Activated B cell treated with CpG ODN at 0.5 μM for 24 hours (primary cell): ENCODE results near the gene NOX5. TPM values are rescaled to one million over a fixed set of nuclear protein-coding genes. Genes with fewer than 3 reads are reported as not detected.

Experiments
- ATAC-seq: fragments of 200-7000 bp; cut with Tn5 transposase; one replicate; pipeline ENCODE4 v1.10.0; 2021; ENCODE audit warnings: low read depth, mild to moderate bottlenecking, moderate library complexity
- CTCF ChIA-PET: fragments of 350-600 bp; sonication (Branson Sonifier 250); formaldehyde crosslinking; loops from one replicate; lab custom pipeline; 2021; ENCODE audit warnings: antibody characterized with exemption; lab: Charles Lee
- POLR2A ChIA-PET: fragments of 350-600 bp; sonication (Branson Sonifier 250); formaldehyde crosslinking; loops from one replicate; lab custom pipeline; 2021; ENCODE audit warnings: antibody characterized with exemption; lab: Charles Lee
- DNase-seq: peaks from one replicate; pipeline ENCODE4 v3.0.0; 2022
- H3K27ac Mint-ChIP-seq: one replicate; pipeline ENCODE4 v1.8.0; 2020; ENCODE audit warnings: mixed read lengths
- H3K27me3 Mint-ChIP-seq: one replicate; pipeline ENCODE4 v1.8.0; 2021; ENCODE audit warnings: mixed read lengths
- H3K36me3 Mint-ChIP-seq: one replicate; pipeline ENCODE4 v1.8.0; 2021; ENCODE audit warnings: low read depth, mixed read lengths
- H3K4me1 Mint-ChIP-seq: one replicate; pipeline ENCODE4 v1.8.0; 2021; ENCODE audit warnings: mixed read lengths
- H3K4me3 Mint-ChIP-seq: one replicate; pipeline ENCODE4 v1.8.0; 2020; ENCODE audit warnings: mild to moderate bottlenecking, mixed read lengths
- H3K9me3 Mint-ChIP-seq: one replicate; pipeline ENCODE4 v1.8.0; 2020; ENCODE audit warnings: mixed read lengths
- CTCF ChIP-seq: fragments of 200-600 bp; IDR thresholded peaks from one replicate; pipeline ENCODE4 v1.8.0; 2022; ENCODE audit warnings: antibody characterized with exemption, mild to moderate bottlenecking
- intact Hi-C: fragments of 100-400 bp; cut with micrococcal nuclease; formaldehyde crosslinking; loops from one replicate; pipeline ENCODE4 v1.15.1; 2024
- total RNA-seq: library from RNA; stranded (reverse); gene quantifications from 2 replicates; pipeline ENCODE4 v1.2.3, GENCODE V29; 2022

Gene NOX5
- total RNA-seq, 1 donor from 2014 or later, result 0.09 TPM

DNA sequence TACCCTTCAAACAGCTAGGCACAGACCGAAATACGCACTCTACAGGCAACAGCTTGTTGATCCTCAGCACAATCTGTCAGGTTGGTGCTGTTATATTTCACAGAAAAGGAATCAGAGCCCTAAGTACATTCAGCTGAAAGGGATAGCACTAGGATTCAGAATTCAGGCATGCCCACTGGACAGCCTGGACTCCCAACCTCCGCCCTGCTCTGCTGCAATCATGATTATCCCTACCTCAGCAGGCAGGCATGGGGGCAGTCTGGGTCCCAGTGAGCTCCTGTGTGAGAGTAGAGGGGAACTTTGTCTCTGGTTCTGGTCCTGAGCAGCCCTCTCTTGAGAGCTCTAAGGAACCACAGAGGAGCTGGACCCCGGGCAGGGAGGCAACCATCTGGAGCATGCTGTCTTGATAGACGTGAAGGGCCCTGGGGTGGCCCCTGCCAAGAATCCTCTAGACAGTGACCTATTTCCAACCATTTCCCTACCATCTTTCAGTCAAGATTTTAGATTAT lies 23.4 kb upstream of the NOX5 start:
- no peak for TF ChIP-seq CTCF
- no peak for ATAC-seq
- peaks cover 13% of the 10 kb centered on the region for H3K27me3 Mint-ChIP-seq
- no peaks in the 10 kb centered on the region for H3K9me3 Mint-ChIP-seq
- no peak overlapping the region for H3K4me3 Mint-ChIP-seq
- ChIA-PET CTCF (no interaction called here), POLR2A (no interaction called here)
- H3K4me1 Mint-ChIP-seq, result no peaks in the 10 kb centered on the region
- DNase-seq, result no peak
- intact Hi-C loops, result no loop called here
- no peak overlapping the region for H3K27ac Mint-ChIP-seq
- H3K36me3 Mint-ChIP-seq, result no peaks in the 10 kb centered on the region

DNA sequence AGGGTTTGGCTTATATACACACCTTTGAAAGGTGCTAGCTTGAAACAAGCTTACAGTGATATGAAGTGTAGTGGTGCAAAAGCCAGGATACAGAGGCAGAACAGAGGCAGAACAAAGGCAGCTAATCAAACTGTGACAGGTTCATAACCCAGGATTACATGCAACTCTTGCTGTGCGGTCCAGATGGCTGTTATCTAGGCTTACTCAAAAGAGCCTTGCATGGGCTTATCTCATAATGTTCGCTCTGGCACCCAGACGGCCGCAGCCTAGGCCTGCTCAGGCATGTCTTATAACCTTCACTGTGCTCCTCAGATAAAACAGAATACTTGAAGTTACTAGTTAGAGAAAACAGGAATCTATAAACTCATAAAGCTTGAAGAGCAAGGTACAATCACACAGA lies 22.8 kb upstream of the NOX5 start:
- ChIA-PET POLR2A (no interaction called here), CTCF (no interaction called here)
- Mint-ChIP-seq H3K4me1 (no peaks in the 10 kb centered on the region), H3K27me3 (peaks cover 13% of the 10 kb centered on the region), H3K9me3 (no peaks in the 10 kb centered on the region), H3K36me3 (no peaks in the 10 kb centered on the region), H3K27ac (no peak overlapping the region), H3K4me3 (no peak overlapping the region)
- no peak for DNase-seq
- no peak for TF ChIP-seq CTCF
- intact Hi-C loops, result no loop called here
- ATAC-seq, result no peak

DNA sequence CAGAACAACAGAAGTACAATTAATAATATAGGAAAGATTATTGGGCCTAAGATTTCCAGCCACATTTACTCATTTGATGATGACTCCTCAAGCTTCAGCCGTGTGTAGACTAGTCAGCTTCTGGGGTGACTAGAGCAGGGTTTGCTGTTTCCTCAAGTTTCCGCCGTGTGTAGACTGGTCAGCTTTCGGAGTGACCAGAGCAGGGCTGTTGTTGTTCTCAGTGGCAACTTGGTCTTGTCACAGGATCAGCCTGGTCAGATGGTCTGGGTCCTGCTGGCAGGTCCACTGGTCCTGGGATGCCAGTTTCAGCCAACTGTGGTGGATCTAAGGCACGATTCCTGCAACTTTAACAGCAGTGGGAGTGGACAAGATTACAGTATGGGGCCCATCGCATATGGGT lies 21.8 kb upstream of the NOX5 start:
- intact Hi-C loops, result no loop called here
- H3K4me3 Mint-ChIP-seq, result no peak overlapping the region
- DNase-seq (no peak), ATAC-seq (no peak)
- peaks cover 13% of the 10 kb centered on the region for H3K27me3 Mint-ChIP-seq
- no peak overlapping the region for H3K27ac Mint-ChIP-seq
- no peak for TF ChIP-seq CTCF
- POLR2A ChIA-PET, result no interaction called here
- H3K4me1 Mint-ChIP-seq, result no peaks in the 10 kb centered on the region
- H3K9me3 Mint-ChIP-seq, result no peaks in the 10 kb centered on the region
- no peaks in the 10 kb centered on the region for H3K36me3 Mint-ChIP-seq
- CTCF ChIA-PET, result no interaction called here

DNA sequence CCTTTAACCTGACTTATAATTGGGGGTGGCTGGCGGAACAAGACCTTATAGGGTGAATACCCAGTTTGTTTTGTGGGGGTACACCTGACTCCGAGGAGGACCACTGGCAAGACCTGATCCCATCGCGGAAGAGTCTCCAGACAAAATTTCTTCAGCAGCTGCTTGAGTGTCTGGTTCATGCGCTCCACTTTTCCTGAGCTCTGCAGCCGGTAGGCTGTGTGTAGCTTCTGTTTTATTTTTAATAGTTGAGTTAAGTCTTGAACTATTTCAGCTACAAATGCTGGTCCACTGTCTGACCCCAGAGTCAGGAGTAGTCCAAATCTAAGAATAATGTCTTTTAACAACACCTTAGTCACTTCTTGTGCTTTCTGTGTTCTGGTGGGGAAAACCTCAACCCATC lies 21.2 kb upstream of the NOX5 start:
- Mint-ChIP-seq H3K4me3 (no peak overlapping the region), H3K36me3 (no peaks in the 10 kb centered on the region), H3K9me3 (no peaks in the 10 kb centered on the region), H3K4me1 (no peaks in the 10 kb centered on the region), H3K27me3 (peaks cover 11% of the 10 kb centered on the region), H3K27ac (no peak overlapping the region)
- ATAC-seq (no peak), DNase-seq (no peak)
- no peak for TF ChIP-seq CTCF
- POLR2A ChIA-PET, result no interaction called here
- intact Hi-C loops, result no loop called here
- CTCF ChIA-PET, result no interaction called here

GRCh38 chr15:68994149-68994548 lies 20.3 kb upstream of the NOX5 start:
- Mint-ChIP-seq H3K36me3 (no peaks in the 10 kb centered on the region), H3K4me3 (no peak overlapping the region), H3K9me3 (no peaks in the 10 kb centered on the region), H3K27me3 (peaks cover 5% of the 10 kb centered on the region), H3K4me1 (no peaks in the 10 kb centered on the region), H3K27ac (no peak overlapping the region)
- ATAC-seq, result no peak
- intact Hi-C loops, result no loop called here
- ChIA-PET POLR2A (no interaction called here), CTCF (no interaction called here)
- no peak for TF ChIP-seq CTCF
- no peak for DNase-seq
